ENCODE data around the gene RNF183.
"Not testable (repeated sequence)": the region's sequence is repeated elsewhere in the genome, so short reads cannot be mapped to it uniquely, and the experiment has no call there.

Gene RNF183

GRCh38 chr9:113315231-113315630 is 12.1 kb upstream of the RNF183 start:
- DNase-seq: no peak

GRCh38 chr9:113313261-113313660 is 10.1 kb upstream of the RNF183 start:
- DNase-seq: no peak

GRCh38 chr9:113311961-113312360 is 8.8 kb upstream of the RNF183 start:
- DNase-seq: no peak

- DNase-seq: no peak
These were observed 7.4 kb upstream of the RNF183 start for GRCh38 chr9:113310538-113310937.

GRCh38 chr9:113309204-113309813 is 6.1 kb upstream of the RNF183 start:
- DNase-seq: no peak

GRCh38 chr9:113307396-113307975 is 4.3 kb upstream of the RNF183 start:
- no peak for DNase-seq

GRCh38 chr9:113306566-113306965 is 3.4 kb upstream of the RNF183 start:
- no peak for DNase-seq

GRCh38 chr9:113301548-113301947 is 1.6 kb downstream of the RNF183 start:
- DNase-seq: no peak

- DNase-seq: no peak
These were observed 3.3 kb downstream of the RNF183 start for GRCh38 chr9:113299800-113300292.

GRCh38 chr9:113298924-113299770 is 4.0 kb downstream of the RNF183 start:
- no peak for DNase-seq

- no peak for DNase-seq
These were observed 4.9 kb downstream of the RNF183 start for GRCh38 chr9:113298311-113298710.

- DNase-seq: no peak
These were observed 6.2 kb downstream of the RNF183 start for GRCh38 chr9:113296796-113297558.

GRCh38 chr9:113296247-113296646 is 6.9 kb downstream of the RNF183 start:
- not testable (repeated sequence) for DNase-seq

- DNase-seq: no peak
These were observed 9.8 kb downstream of the RNF183 start for GRCh38 chr9:113293285-113293878.

- no peak for DNase-seq
These were observed 13.0 kb downstream of the RNF183 start for GRCh38 chr9:113290052-113290607.

GRCh38 chr9:113289091-113289490 is 14.1 kb downstream of the RNF183 start:
- DNase-seq: no peak

- DNase-seq: no peak
These were observed 21.8 kb downstream of the RNF183 start for GRCh38 chr9:113281356-113281755.

GRCh38 chr9:113278840-113279239 is 24.3 kb downstream of the RNF183 start:
- no peak for DNase-seq

GRCh38 chr9:113275157-113276131 is 27.7 kb downstream of the RNF183 start, which contains the start of the genes CDC26 and PRPF4:
Gene CDC26 (minus strand): TSS chr9:113275572. CDS start chr9:113272507, 3,065 bp downstream.
Gene PRPF4 (plus strand): TSS chr9:113275658. CDS start chr9:113275744, 86 bp downstream.
- peak; percentile 92 to 94 for DNase-seq

GRCh38 chr9:113274474-113275156 is 28.6 kb downstream of the RNF183 start:
- DNase-seq: peak; percentile 5 to 47

Measured in NCI-H1930 (cell line).